Natural killer cell (primary cell): ENCODE measurements around the gene MBP. TPM values are rescaled to one million over a fixed set of nuclear protein-coding genes. Genes with fewer than 3 reads are reported as not detected.

Source experiments
- ATAC-seq, 3 donors: fragments of 150-1000 bp in 2 of 3; fragments of 200-7000 bp in 1 of 3; cut with Tn5 transposase; 1 replicate in 1 of 3; 2 replicates in 2 of 3; pipeline ENCODE4 v1.10.0; 2021; ENCODE audit warnings: mild to moderate bottlenecking in 2 of 3, moderate library complexity in 2 of 3
- DNase-seq, 2 donors: peaks; one replicate each; pipeline versions ENCODE4 v3.0.0 to v3.0.0-alpha.2; 2013 to 2021; ENCODE audit warnings: mixed read lengths in 1 of 2
- H3K27ac ChIP-seq: one replicate; pipeline ENCODE4 v1.5.1; 2013; ENCODE audit warnings: mild to moderate bottlenecking, low read length
- H3K27me3 ChIP-seq: one replicate; pipeline ENCODE4 v1.6.1; 2013; ENCODE audit warnings: low read length; ENCODE audit not compliant: control insufficient read depth, insufficient read depth
- H3K36me3 ChIP-seq: one replicate; pipeline ENCODE4 v1.6.1; 2013; ENCODE audit warnings: low read length; ENCODE audit not compliant: control insufficient read depth, insufficient read depth
- H3K4me1 ChIP-seq: one replicate; pipeline ENCODE4 v1.6.1; 2013; ENCODE audit warnings: low read length; ENCODE audit not compliant: control insufficient read depth, insufficient read depth
- H3K4me3 ChIP-seq: one replicate; pipeline ENCODE4 v1.5.1; 2013; ENCODE audit warnings: low read length
- H3K9me3 ChIP-seq: one replicate; pipeline ENCODE4 v1.6.1; 2013; ENCODE audit warnings: low read length; ENCODE audit not compliant: control insufficient read depth, insufficient read depth
- H3K27ac Mint-ChIP-seq, 2 donors: one replicate each; pipeline ENCODE4 v1.8.0; 2022; ENCODE audit warnings: mild to moderate bottlenecking in 2 of 2, mixed read lengths in 2 of 2, moderate library complexity in 1 of 2
- H3K27me3 Mint-ChIP-seq, 2 donors: one replicate each; pipeline ENCODE4 v1.8.0; 2022; ENCODE audit warnings: low read depth in 2 of 2, mixed read lengths in 2 of 2
- H3K36me3 Mint-ChIP-seq: one replicate; pipeline ENCODE4 v1.8.0; 2022; ENCODE audit warnings: mixed read lengths
- H3K4me1 Mint-ChIP-seq, 2 donors: one replicate each; pipeline ENCODE4 v1.8.0; 2022; ENCODE audit warnings: mixed read lengths in 2 of 2
- H3K4me3 Mint-ChIP-seq: one replicate; pipeline ENCODE4 v1.8.0; 2022; ENCODE audit warnings: mild to moderate bottlenecking, moderate library complexity, mixed read lengths
- H3K9me3 Mint-ChIP-seq, 2 donors: one replicate each; pipeline ENCODE4 v1.8.0; 2022; ENCODE audit warnings: mixed read lengths in 2 of 2
- CTCF ChIP-seq: fragments of 200-600 bp; IDR thresholded peaks from one replicate; pipeline ENCODE4 v1.8.0; 2022; ENCODE audit warnings: antibody characterized with exemption
- WGBS: methylation state at CpG from one replicate; pipeline ENCODE4 v1.1.7; 2013; ENCODE audit warnings: missing lambda C conversion rate; ENCODE audit not compliant: insufficient coverage; 5-methylcytosine and 5-hydroxymethylcytosine counted together
- intact Hi-C: fragments of 100-400 bp; cut with micrococcal nuclease; formaldehyde crosslinking; loops from one replicate; pipeline ENCODE4 v1.14.2; 2022
- total RNA-seq, 4 donors: library from RNA; stranded (reverse); fragments of 120-200 nt in 1 of 4; gene quantifications; one replicate each; pipeline versions ENCODE4 v1.2.3 to v1.2.4, GENCODE V29; 2013 to 2022

The MBP gene
- total RNA-seq, 3 donors from 2014 or later (not counting 1 experiment from before 2014, with no cell fraction given), result 183 to 344 (median 325) TPM

- Mint-ChIP-seq H3K36me3 (peaks cover 8% of the 10 kb centered on the region), H3K9me3 (no peaks in the 10 kb centered on the region), H3K27ac (peak overlapping the region; percentile 47 to 92), H3K27me3 (no peaks in the 10 kb centered on the region), H3K4me1 (peaks cover 66% of the 10 kb centered on the region in 2 donors), H3K4me3 (no peak overlapping the region)
- peaks cover 30% of the 10 kb centered on the region for H3K36me3 ChIP-seq
- no peaks in the 10 kb centered on the region for H3K9me3 ChIP-seq
- no peaks in the 10 kb centered on the region for H3K27me3 ChIP-seq
- H3K4me1 ChIP-seq, result peaks cover 43% of the 10 kb centered on the region
- DNase-seq, result no peak
- intact Hi-C loops, result no loop called here
- H3K4me3 ChIP-seq, result no peak overlapping the region
- ATAC-seq, result peak in 1 of 3 donors; percentile 7
- 77% methylated on average over 3 of the region's 4 CpGs for WGBS
- TF ChIP-seq CTCF, result no peak
- no peak overlapping the region for H3K27ac ChIP-seq
Observed at GRCh38 chr18:77049938-77050337, 82.6 kb downstream of the MBP start.

- Histone ChIP-seq H3K9me3 (no peaks in the 10 kb centered on the region), H3K4me1 (peaks cover 31% of the 10 kb centered on the region), H3K27ac (no peak overlapping the region), H3K4me3 (no peak overlapping the region), H3K36me3 (peaks cover 45% of the 10 kb centered on the region), H3K27me3 (no peaks in the 10 kb centered on the region)
- H3K27ac Mint-ChIP-seq, result peak overlapping the region; percentile 77 to 83
- ATAC-seq, result no peak
- no peak for TF ChIP-seq CTCF
- no peak for DNase-seq
- WGBS, result 94% methylated on average over 6 of the region's 8 CpGs
- H3K4me1 Mint-ChIP-seq, result peaks cover 56 to 63% of the 10 kb centered on the region in 2 donors
- H3K9me3 Mint-ChIP-seq, result no peaks in the 10 kb centered on the region
- no peak overlapping the region for H3K4me3 Mint-ChIP-seq
- peaks cover 8% of the 10 kb centered on the region for H3K36me3 Mint-ChIP-seq
- intact Hi-C loops, result no loop called here
- H3K27me3 Mint-ChIP-seq, result no peaks in the 10 kb centered on the region
Observed at GRCh38 chr18:77047803-77048419, 84.7 kb downstream of the MBP start.

GRCh38 chr18:77046994-77047393 is 85.6 kb downstream of the MBP start:
- no peak for TF ChIP-seq CTCF
- Mint-ChIP-seq H3K4me3 (no peak overlapping the region), H3K36me3 (peaks cover 8% of the 10 kb centered on the region), H3K9me3 (no peaks in the 10 kb centered on the region), H3K27me3 (no peaks in the 10 kb centered on the region), H3K27ac (peak overlapping the region; percentile 77 to 83), H3K4me1 (peaks cover 58 to 59% of the 10 kb centered on the region in 2 donors)
- Histone ChIP-seq H3K27me3 (no peaks in the 10 kb centered on the region), H3K27ac (no peak overlapping the region), H3K4me3 (no peak overlapping the region), H3K36me3 (peaks cover 48% of the 10 kb centered on the region), H3K9me3 (no peaks in the 10 kb centered on the region), H3K4me1 (peaks cover 21% of the 10 kb centered on the region)
- intact Hi-C loops, result no loop called here
- ATAC-seq (no peak), DNase-seq (no peak)
- WGBS, result 96% methylated on average over 17 of the region's 17 CpGs

GRCh38 chr18:77046409-77046808 is 86.2 kb downstream of the MBP start:
- peak overlapping the region; percentile 77 to 83 for H3K27ac Mint-ChIP-seq
- TF ChIP-seq CTCF, result no peak
- H3K4me3 Mint-ChIP-seq, result no peak overlapping the region
- Histone ChIP-seq H3K9me3 (no peaks in the 10 kb centered on the region), H3K27me3 (no peaks in the 10 kb centered on the region), H3K4me1 (peaks cover 16% of the 10 kb centered on the region), H3K27ac (no peak overlapping the region), H3K4me3 (no peak overlapping the region), H3K36me3 (peaks cover 44% of the 10 kb centered on the region)
- H3K36me3 Mint-ChIP-seq, result peaks cover 8% of the 10 kb centered on the region
- H3K4me1 Mint-ChIP-seq, result peaks cover 54 to 55% of the 10 kb centered on the region in 2 donors
- H3K27me3 Mint-ChIP-seq, result no peaks in the 10 kb centered on the region
- no peaks in the 10 kb centered on the region for H3K9me3 Mint-ChIP-seq
- DNase-seq (no peak), ATAC-seq (no peak)
- 70% methylated on average over 8 of the region's 9 CpGs for WGBS
- intact Hi-C loops, result no loop called here
